Measurements from ENCODE around the gene HCCS. TPM values are rescaled to one million over a fixed set of nuclear protein-coding genes. Genes with fewer than 3 reads are reported as not detected.
A peak's percentile ranks its signal among the peaks of the same experiment; 100 is the strongest.

The HCCS gene
- total and polyA plus RNA-seq, 2 donors, result 15.3 to 15.7 TPM

- no peaks in the 10 kb centered on the region for H3K9me3 ChIP-seq (ENCODE audit: control insufficient read depth in 2 of 2, insufficient read depth in 1 of 2, low read length in 1 of 2)
- H3K4me1 ChIP-seq (ENCODE audit: control insufficient read depth in 2 of 2, insufficient read depth in 2 of 2, low read length in 2 of 2), result no peaks in the 10 kb centered on the region
- no peak for DNase-seq (ENCODE audit: low read depth in 6 of 9, low spot score in 9 of 9)
Observed at GRCh38 chrX:11131146-11131545, 20.0 kb downstream of the HCCS start.

DNA sequence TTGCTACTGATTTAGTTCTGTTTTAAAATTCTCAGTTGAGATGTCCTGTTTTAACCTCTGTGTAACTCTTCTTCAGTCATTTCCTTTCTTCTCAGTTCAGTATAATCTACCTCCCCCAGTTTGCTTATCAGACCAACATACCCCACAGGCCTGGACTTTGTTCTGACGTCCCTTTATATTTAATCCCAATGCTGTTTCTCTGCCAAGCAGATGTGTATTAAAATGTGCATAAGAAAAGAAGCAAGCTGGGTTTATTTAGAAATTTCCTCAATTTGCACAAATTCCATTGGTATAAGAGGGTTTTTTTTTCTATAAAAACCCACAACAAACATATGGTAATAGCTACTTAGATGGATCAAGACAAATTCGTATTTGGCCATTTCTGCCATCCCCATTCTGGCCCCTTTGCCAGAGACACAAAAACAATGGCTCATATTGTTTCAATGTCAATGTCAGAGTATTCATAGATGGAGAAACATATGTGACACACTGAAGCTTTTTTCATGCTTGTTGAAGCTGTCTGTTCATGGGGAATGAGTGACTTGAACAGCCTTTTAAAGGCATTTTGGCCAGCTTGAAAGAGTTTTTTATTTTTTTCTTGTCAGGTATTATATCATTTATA lies 24.5 kb downstream of the HCCS start:
- no peaks in the 10 kb centered on the region for H3K9me3 ChIP-seq (ENCODE audit: control insufficient read depth in 2 of 2, insufficient read depth in 1 of 2, low read length in 1 of 2)
- H3K27me3 ChIP-seq (ENCODE audit: control insufficient read depth in 2 of 2, insufficient read depth in 1 of 2, low read length in 1 of 2), result peaks cover 0 to 12% of the 10 kb centered on the region in 2 donors
- H3K36me3 ChIP-seq (ENCODE audit: control insufficient read depth in 2 of 2, insufficient read depth in 2 of 2, low read length in 1 of 2), result no peaks in the 10 kb centered on the region
- WGBS, result 91% methylated on average over 2 of the region's 2 CpGs
- H3K27ac ChIP-seq (ENCODE audit: low read depth in 1 of 2, low read length in 1 of 2), result no peak overlapping the region
- DNase-seq (ENCODE audit: low read depth in 6 of 9, low spot score in 9 of 9), result no peak
- H3K4me1 ChIP-seq (ENCODE audit: control insufficient read depth in 2 of 2, insufficient read depth in 2 of 2, low read length in 2 of 2), result no peaks in the 10 kb centered on the region
- no peak overlapping the region for H3K4me3 ChIP-seq (ENCODE audit: low read length in 2 of 2)

More at GRCh38 chrX:11131146-11131545, 20.0 kb downstream of the HCCS start:
- Histone ChIP-seq H3K4me3 (ENCODE audit: low read length in 2 of 2) (no peak overlapping the region), H3K27me3 (ENCODE audit: control insufficient read depth in 2 of 2, insufficient read depth in 1 of 2, low read length in 1 of 2) (no peaks in the 10 kb centered on the region), H3K27ac (ENCODE audit: low read depth in 1 of 2, low read length in 1 of 2) (no peak overlapping the region), H3K36me3 (ENCODE audit: control insufficient read depth in 2 of 2, insufficient read depth in 2 of 2, low read length in 1 of 2) (no peaks in the 10 kb centered on the region)

GRCh38 chrX:11137543-11138139 lies 26.5 kb downstream of the HCCS start:
- Histone ChIP-seq H3K4me3 (ENCODE audit: low read length in 2 of 2) (no peak overlapping the region), H3K9me3 (ENCODE audit: control insufficient read depth in 2 of 2, insufficient read depth in 1 of 2, low read length in 1 of 2) (no peaks in the 10 kb centered on the region), H3K27me3 (ENCODE audit: control insufficient read depth in 2 of 2, insufficient read depth in 1 of 2, low read length in 1 of 2) (peaks cover 0 to 12% of the 10 kb centered on the region in 2 donors), H3K36me3 (ENCODE audit: control insufficient read depth in 2 of 2, insufficient read depth in 2 of 2, low read length in 1 of 2) (no peaks in the 10 kb centered on the region), H3K4me1 (ENCODE audit: control insufficient read depth in 2 of 2, insufficient read depth in 2 of 2, low read length in 2 of 2) (no peaks in the 10 kb centered on the region), H3K27ac (ENCODE audit: low read depth in 1 of 2, low read length in 1 of 2) (no peak overlapping the region)
- DNase-seq (ENCODE audit: low read depth in 6 of 9, low spot score in 9 of 9), result peak in 8 of 9 donors; percentile 2 to 61 (median 18)
- WGBS, result 41% methylated on average over 6 of the region's 6 CpGs

DNA sequence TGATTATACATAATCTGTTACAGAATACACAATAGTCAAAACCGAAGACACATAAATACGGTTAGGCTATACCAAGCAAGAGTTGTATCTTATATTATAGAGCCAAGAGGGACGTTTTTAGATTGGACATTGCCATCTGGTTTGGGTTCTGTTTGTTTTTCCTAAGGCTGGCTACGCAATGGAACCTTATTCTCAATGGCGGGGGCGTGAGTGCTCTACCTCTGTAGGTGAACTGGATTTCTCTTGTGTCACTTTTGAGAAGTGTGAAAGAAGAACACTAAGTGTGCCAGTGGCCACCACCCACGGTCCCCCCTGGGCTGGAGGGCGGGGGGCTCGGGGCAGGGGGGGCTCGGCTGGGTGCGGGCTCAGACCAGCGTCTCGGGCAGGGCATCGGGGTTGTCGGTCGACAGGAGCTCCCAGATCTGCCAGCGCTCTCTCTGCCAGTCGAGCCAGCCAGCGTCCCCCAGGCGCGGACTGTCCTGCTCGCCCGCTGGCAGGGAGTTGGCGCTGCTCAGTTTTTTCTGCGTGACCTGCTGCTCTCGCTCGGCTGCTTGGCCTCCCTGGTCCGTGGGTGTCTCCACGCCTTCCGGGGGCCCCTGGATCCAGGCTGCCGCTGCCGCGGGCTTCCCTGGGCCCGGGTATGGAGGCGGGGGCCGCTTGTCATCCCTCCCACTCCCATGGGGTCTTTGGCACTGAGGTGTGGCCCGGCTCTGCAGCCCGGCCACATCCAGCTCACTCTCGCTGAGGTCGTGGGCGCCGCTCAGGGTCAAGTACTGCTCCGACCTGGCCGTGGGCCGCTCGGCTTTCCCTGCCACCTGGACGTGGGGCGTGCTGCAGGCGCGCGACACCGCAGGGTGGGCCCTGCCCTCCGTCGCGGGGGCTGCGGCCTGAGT lies 27.6 kb downstream of the HCCS start:
- no peaks in the 10 kb centered on the region for H3K36me3 ChIP-seq (ENCODE audit: control insufficient read depth in 2 of 2, insufficient read depth in 2 of 2, low read length in 1 of 2)
- peaks cover 0 to 12% of the 10 kb centered on the region in 2 donors for H3K27me3 ChIP-seq (ENCODE audit: control insufficient read depth in 2 of 2, insufficient read depth in 1 of 2, low read length in 1 of 2)
- H3K9me3 ChIP-seq (ENCODE audit: control insufficient read depth in 2 of 2, insufficient read depth in 1 of 2, low read length in 1 of 2), result peaks cover 0 to 1% of the 10 kb centered on the region in 2 donors
- DNase-seq (ENCODE audit: low read depth in 6 of 9, low spot score in 9 of 9), result no peak
- no peak overlapping the region for H3K27ac ChIP-seq (ENCODE audit: low read depth in 1 of 2, low read length in 1 of 2)
- 58% methylated on average over 56 of the region's 56 CpGs for WGBS
- no peaks in the 10 kb centered on the region for H3K4me1 ChIP-seq (ENCODE audit: control insufficient read depth in 2 of 2, insufficient read depth in 2 of 2, low read length in 2 of 2)
- H3K4me3 ChIP-seq (ENCODE audit: low read length in 2 of 2), result no peak overlapping the region

DNA sequence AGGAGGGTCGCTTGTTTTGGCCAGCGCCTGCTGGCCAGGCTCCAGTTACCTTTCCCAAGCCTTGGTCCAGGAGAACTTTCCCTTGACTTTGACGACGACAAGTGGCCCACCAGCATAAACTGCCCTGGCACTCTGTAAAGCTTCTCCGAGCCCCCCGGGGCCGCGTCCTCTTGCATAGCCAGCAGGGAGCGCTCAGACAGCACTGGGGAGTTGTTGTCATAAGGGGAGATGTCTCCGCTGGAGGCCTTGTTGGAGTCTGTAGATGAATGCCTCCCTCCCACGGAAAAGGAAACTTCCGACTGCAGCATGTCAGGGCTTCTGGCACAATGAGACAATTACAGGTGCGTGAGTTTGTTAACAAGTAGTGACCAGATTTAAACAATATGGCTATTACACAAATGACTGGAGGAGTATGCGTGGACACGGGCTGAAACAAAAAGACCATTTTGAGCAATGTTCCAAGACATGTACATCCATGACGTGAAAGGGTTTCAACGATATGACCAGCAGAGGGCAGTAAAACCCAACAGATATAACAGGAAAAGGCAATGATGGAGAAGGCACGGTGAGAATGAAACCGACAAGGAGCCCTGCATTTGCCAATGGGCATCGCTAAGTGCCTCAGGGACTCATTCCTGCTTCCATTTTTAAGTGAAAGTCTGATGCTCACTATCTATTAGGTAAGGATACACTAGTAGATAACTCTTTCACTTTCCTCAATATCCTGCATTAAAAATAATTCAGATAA lies 33.0 kb downstream of the HCCS start:
- DNase-seq (ENCODE audit: low read depth in 6 of 9, low spot score in 9 of 9), result peak; percentile 16 to 85 (median 42)
- no peak overlapping the region for H3K4me3 ChIP-seq (ENCODE audit: low read length in 2 of 2)
- H3K4me1 ChIP-seq (ENCODE audit: control insufficient read depth in 2 of 2, insufficient read depth in 2 of 2, low read length in 2 of 2), result no peaks in the 10 kb centered on the region
- no peaks in the 10 kb centered on the region for H3K36me3 ChIP-seq (ENCODE audit: control insufficient read depth in 2 of 2, insufficient read depth in 2 of 2, low read length in 1 of 2)
- peaks cover 0 to 5% of the 10 kb centered on the region in 2 donors for H3K9me3 ChIP-seq (ENCODE audit: control insufficient read depth in 2 of 2, insufficient read depth in 1 of 2, low read length in 1 of 2)
- 36% methylated on average over 20 of the region's 20 CpGs for WGBS
- H3K27ac ChIP-seq (ENCODE audit: low read depth in 1 of 2, low read length in 1 of 2), result no peak overlapping the region
- H3K27me3 ChIP-seq (ENCODE audit: control insufficient read depth in 2 of 2, insufficient read depth in 1 of 2, low read length in 1 of 2), result peaks cover 0 to 4% of the 10 kb centered on the region in 2 donors

DNA sequence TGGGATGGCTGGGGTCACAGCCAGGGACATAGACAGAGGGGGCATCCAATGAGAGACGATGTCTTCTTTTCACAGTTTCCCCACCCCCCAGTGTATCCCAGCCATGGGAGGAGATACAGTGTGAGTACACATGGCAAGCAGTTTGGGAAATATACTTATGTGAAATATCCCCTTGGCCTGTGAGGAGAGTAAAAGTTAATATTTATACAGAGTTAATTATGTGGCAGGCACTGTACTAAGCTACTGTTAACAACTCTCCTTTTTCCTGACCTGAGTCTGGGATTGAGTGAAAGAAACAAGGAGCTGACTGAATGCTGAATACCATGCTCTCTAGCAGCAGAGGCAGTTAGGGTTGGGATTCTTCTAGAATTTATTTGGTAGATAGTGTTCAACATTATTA lies 35.3 kb downstream of the HCCS start:
- Histone ChIP-seq H3K36me3 (ENCODE audit: control insufficient read depth in 2 of 2, insufficient read depth in 2 of 2, low read length in 1 of 2) (no peaks in the 10 kb centered on the region), H3K27ac (ENCODE audit: low read depth in 1 of 2, low read length in 1 of 2) (no peak overlapping the region), H3K9me3 (ENCODE audit: control insufficient read depth in 2 of 2, insufficient read depth in 1 of 2, low read length in 1 of 2) (peaks cover 0 to 5% of the 10 kb centered on the region in 2 donors), H3K27me3 (ENCODE audit: control insufficient read depth in 2 of 2, insufficient read depth in 1 of 2, low read length in 1 of 2) (no peaks in the 10 kb centered on the region), H3K4me1 (ENCODE audit: control insufficient read depth in 2 of 2, insufficient read depth in 2 of 2, low read length in 2 of 2) (no peaks in the 10 kb centered on the region), H3K4me3 (ENCODE audit: low read length in 2 of 2) (no peak overlapping the region)
- 100% methylated on average over 1 of the region's 1 CpG for WGBS
- no peak for DNase-seq (ENCODE audit: low read depth in 6 of 9, low spot score in 9 of 9)

DNA sequence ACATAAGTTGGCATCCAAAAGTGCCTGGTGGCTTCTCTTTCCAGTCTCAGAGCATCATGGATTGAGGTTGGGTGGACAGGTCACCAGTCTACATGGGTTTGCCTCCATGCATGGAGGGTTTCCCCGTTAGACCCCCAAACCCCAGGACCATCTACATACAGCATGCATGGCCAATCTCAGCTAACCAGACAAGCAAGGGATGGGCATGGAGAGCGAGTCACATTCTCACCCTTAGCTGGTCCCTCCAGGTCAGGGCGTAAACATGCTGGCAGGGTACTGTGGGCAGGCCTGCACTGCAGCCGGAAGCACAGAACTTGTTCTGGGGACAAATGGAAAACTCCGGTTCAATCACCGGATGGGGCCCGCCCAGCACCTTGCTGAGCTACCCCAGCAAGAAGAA lies 37.3 kb downstream of the HCCS start:
- DNase-seq (ENCODE audit: low read depth in 6 of 9, low spot score in 9 of 9), result no peak
- H3K4me3 ChIP-seq (ENCODE audit: low read length in 2 of 2), result no peak overlapping the region
- H3K27me3 ChIP-seq (ENCODE audit: control insufficient read depth in 2 of 2, insufficient read depth in 1 of 2, low read length in 1 of 2), result no peaks in the 10 kb centered on the region
- peaks cover 0 to 5% of the 10 kb centered on the region in 2 donors for H3K9me3 ChIP-seq (ENCODE audit: control insufficient read depth in 2 of 2, insufficient read depth in 1 of 2, low read length in 1 of 2)
- no peak overlapping the region for H3K27ac ChIP-seq (ENCODE audit: low read depth in 1 of 2, low read length in 1 of 2)
- no peaks in the 10 kb centered on the region for H3K4me1 ChIP-seq (ENCODE audit: control insufficient read depth in 2 of 2, insufficient read depth in 2 of 2, low read length in 2 of 2)
- no peaks in the 10 kb centered on the region for H3K36me3 ChIP-seq (ENCODE audit: control insufficient read depth in 2 of 2, insufficient read depth in 2 of 2, low read length in 1 of 2)
- WGBS, result 96% methylated on average over 7 of the region's 7 CpGs

- Histone ChIP-seq H3K27ac (ENCODE audit: low read depth in 1 of 2, low read length in 1 of 2) (no peak overlapping the region), H3K27me3 (ENCODE audit: control insufficient read depth in 2 of 2, insufficient read depth in 1 of 2, low read length in 1 of 2) (no peaks in the 10 kb centered on the region), H3K36me3 (ENCODE audit: control insufficient read depth in 2 of 2, insufficient read depth in 2 of 2, low read length in 1 of 2) (no peaks in the 10 kb centered on the region), H3K9me3 (ENCODE audit: control insufficient read depth in 2 of 2, insufficient read depth in 1 of 2, low read length in 1 of 2) (no peaks in the 10 kb centered on the region), H3K4me1 (ENCODE audit: control insufficient read depth in 2 of 2, insufficient read depth in 2 of 2, low read length in 2 of 2) (no peaks in the 10 kb centered on the region), H3K4me3 (ENCODE audit: low read length in 2 of 2) (no peak overlapping the region)
- no peak for DNase-seq (ENCODE audit: low read depth in 6 of 9, low spot score in 9 of 9)
- WGBS, result 96% methylated on average over 4 of the region's 4 CpGs
Observed at GRCh38 chrX:11151799-11152559, 40.8 kb downstream of the HCCS start.
